H1 (cell line): ENCODE results near the gene LHX2. TPM values are rescaled to one million over a fixed set of nuclear protein-coding genes. Genes with fewer than 3 reads are reported as not detected.
A peak's percentile ranks its signal among the peaks of the same experiment; 100 is the strongest.

Experiments
- E2F6 ChIP-seq: IDR thresholded peaks from 2 replicates; pipeline ENCODE4 v1.6.1; 2012; ENCODE audit warnings: inconsistent platforms
- KDM4A ChIP-seq: IDR thresholded peaks from one replicate; pipeline ENCODE4 v1.7.1; 2012; ENCODE audit warnings: low read depth, mild to moderate bottlenecking, moderate library complexity, low read length, inconsistent platforms; ENCODE audit not compliant: severe bottlenecking
- YY1 ChIP-seq: IDR thresholded peaks from 2 replicates; pipeline ENCODE4 v1.6.1; 2011; ENCODE audit warnings: low read depth, mild to moderate bottlenecking, low read length
- polyA plus RNA-seq, 7 experiments: library from polyadenylated mRNA; depleted of rRNA in 3 of 7; stranded (reverse) in 5 of 7; unstranded in 2 of 7; fragments of >200 nt in 5 of 7; fragments of 200-250 nt in 2 of 7; gene quantifications; 1 replicate in 5 of 7; 2 replicates in 1 of 7; 4 replicates in 1 of 7; pipeline versions ENCODE4 v1.2.1 to v1.2.3, GENCODE V29; 2011 to 2013; ENCODE audit warnings: missing spikeins in 2 of 7, mixed read lengths in 2 of 7
- total RNA-seq: library from RNA; stranded (reverse); fragmentation: NEBNext Ultra II Directional; extraction: Animal tissue kit (Norgen Biotek cat#: 25700); gene quantifications from 2 replicates; pipeline ENCODE4 v1.2.1, GENCODE V29; 2021

LHX2 gene
- total and polyA plus RNA-seq, 2 of the 8 experiments (the other 6 are each of a cell fraction or from before 2014, with no cell fraction given) = 0.11 to 0.86 TPM

- peak; percentile 85 for TF ChIP-seq E2F6
- no peak for TF ChIP-seq YY1
- no peak for TF ChIP-seq KDM4A
Observed at GRCh38 chr9:124022201-124023121, 10.9 kb downstream of the LHX2 start (continued).
